SKM-1 treated with dmso at 0.1 percent for 144 hours (cell line): ENCODE measurements around the gene ZMYND11.
"Not testable (repeated sequence)": the region's sequence is repeated elsewhere in the genome, so short reads cannot be mapped to it uniquely, and the experiment has no call there.

Source experiments
- DNase-seq: peaks from one replicate; lab custom pipeline; 2025; ENCODE audit not compliant: unreplicated experiment; lab: John Stamatoyannopoulos, UW

ZMYND11 gene

DNA sequence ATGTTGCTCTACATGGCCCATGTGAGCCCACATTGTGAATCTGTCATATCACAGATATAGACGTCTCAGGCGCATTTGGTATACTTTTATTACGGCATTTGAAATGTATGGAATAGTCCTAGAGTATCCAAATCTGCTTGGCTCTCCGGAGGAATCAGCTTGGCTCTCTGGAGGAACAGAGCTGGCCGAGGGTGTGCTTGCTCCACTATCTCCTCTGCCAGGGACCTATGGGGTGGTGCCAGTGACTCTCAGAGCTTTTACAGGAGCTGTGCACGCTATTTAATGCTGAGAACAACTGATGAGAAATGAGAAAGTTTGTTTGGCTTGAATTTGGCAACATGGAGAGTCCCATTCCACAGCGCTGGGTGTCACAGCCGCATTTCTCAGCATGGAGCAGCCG is 144.0 kb downstream of the ZMYND11 start:
- no peak for DNase-seq

DNA sequence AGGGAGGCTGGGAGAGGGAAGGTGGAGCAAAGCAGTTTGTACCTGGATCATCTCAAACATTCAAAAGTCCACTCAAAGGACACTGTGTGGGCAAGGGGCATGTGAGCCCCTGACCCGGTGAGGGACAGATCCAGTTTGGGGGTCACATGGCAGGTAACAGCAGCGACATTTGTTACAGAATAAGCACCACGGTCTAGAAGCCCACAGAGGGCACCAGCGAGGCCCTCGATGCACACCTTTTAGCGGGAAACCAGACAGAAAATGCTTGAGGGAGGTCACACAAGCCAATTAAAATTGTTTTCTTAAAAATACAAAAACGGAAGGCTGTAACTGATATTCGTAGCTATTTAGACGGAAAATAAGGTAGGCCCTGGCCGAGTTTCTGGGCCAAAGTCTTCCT is 144.4 kb downstream of the ZMYND11 start:
- no peak for DNase-seq

DNA sequence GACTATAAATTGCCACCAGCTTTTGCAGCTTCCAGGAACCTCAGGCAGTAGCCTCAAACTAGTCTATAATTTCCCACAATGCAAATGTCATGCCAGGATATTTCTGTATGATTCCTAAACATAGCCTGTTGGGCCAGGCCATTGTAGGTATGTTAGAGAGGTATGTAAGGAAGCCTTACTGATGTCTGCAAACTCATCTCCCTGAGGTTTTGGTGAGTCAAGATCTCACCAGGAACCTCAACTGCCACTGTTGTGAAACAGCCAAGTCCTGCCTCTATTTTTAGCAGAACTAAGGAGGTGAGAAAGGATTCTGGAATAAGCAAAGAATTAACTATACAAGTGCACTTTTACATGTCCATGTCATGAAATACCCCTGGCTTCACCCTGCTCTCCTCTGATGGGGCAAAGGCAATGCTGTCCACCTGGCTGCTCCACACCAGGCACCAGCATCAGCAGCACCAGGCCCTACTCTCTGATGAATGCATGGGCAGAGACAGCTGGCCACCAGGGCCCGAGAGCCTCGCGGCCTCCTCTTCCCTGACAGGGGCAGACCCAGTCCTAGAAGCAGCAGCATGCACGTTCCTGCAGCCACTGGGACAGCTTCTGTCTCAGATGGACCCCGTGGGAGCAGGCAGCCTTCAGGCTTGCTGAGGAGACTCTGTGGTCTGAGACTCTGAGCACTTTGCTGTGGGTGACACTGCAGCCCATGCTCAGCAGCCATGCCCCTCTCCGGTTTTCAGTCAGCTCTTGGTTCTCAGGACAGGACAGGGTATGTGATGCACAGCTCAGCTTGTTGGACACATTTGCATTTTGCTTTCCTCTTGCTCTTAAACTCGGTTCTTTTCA is 147.3 kb downstream of the ZMYND11 start:
- DNase-seq, result peak; percentile 12

- DNase-seq, result no peak
These were observed 147.9 kb downstream of the ZMYND11 start for GRCh38 chr10:283140-283479.

- no peak for DNase-seq
These were observed 148.7 kb downstream of the ZMYND11 start for GRCh38 chr10:283916-284356.

DNA sequence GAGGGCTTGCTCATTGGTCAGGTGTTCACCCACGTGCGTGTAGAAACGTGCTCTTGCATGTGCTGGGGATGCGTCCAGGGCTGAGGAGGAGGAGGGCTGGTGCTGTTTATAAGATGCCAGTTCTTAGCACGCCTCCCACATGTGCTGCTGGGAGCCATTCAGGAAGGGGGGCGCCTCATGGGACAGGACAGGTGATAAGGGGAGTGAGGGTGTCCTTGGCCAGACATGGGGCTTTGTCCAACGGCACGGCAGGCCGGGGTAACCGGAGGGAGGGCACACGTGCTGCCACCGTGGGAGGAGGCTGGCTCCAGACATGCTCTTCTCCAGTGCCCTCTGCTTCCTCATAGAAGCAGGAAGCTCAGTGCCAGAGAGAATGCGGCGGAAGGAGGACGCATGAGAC is 150.0 kb downstream of the ZMYND11 start:
- DNase-seq, result no peak

GRCh38 chr10:287026-287709 is 151.9 kb downstream of the ZMYND11 start:
- no peak for DNase-seq

DNA sequence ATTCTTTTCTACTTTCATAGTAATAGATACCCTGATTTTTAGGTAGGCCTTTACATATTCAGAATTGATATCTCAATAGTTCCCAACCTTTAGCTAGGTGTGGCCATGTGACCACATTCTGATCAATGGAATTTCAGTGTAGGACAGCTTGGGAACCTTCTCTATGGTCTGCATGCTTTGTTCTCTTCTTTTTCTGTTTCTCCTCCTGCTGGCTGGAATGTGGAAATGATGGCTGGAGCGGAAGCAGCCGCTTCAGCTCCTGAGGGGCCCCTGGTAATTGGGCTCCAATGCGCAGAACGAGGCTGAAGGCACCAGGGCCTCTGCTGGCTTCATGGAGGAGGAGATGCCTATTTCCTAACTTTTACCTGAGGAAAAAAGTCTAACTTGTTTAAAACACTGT is 152.6 kb downstream of the ZMYND11 start:
- no peak for DNase-seq

DNA sequence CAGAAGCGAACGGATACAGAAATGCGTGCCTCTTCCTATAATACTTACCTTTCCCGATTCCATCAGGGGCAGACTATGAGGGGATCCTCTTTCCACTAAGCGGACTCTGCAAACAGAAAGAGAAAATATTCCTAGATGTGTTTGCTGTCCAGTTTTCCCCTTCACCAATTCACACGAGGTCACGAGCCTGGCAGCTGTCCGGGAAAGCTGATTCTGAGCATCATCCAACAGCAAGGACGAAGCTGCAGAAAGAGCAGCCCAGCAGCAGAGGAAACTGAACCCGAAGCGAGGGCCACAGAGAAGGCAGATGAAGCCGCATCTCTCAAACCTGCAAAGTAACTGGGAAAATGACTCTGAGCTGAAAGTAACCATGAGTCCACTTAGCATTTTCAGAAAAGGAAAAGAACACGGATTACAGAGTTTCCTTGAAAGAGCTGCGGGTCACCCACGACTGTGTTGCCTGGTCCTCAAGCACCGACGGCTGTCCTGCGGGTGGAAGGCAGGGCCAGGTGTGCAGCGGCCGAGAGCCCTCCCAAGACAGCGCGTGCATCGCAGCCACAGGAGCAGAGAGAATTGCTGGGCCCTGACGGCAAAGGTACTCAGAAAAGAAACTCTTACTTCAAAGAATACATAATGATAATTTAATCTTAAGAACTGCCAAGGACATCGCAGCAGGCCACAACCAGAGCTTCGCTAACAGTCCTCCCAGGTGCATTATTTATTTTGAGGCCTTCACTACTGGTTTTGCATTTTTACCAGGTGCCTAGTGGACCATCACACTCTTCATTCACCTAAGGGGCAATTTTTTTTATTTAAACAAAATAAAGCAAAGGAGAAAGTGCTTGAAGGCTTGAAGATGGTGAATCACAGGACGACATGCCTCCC is 153.3 kb downstream of the ZMYND11 start:
- no peak for DNase-seq

DNA sequence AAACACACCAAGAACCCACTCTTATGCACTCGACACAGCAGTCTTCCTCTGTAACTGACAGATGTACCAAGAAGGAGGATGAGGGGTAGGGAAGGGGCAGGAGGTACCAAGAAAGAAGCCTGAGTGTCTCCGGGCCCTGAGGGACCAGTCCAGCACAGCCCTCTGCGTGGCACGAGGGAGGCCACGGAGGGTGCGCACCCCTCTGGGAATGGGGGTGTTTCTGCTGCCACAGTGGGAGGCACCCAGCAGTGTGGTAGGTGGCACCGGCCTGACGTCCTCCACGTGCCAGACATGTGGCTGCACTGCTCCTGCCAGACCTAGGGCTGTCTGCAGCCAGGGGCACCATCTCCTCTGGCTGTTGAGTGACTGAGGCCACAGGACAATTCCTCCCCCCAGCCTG is 154.3 kb downstream of the ZMYND11 start:
- no peak for DNase-seq

DNA sequence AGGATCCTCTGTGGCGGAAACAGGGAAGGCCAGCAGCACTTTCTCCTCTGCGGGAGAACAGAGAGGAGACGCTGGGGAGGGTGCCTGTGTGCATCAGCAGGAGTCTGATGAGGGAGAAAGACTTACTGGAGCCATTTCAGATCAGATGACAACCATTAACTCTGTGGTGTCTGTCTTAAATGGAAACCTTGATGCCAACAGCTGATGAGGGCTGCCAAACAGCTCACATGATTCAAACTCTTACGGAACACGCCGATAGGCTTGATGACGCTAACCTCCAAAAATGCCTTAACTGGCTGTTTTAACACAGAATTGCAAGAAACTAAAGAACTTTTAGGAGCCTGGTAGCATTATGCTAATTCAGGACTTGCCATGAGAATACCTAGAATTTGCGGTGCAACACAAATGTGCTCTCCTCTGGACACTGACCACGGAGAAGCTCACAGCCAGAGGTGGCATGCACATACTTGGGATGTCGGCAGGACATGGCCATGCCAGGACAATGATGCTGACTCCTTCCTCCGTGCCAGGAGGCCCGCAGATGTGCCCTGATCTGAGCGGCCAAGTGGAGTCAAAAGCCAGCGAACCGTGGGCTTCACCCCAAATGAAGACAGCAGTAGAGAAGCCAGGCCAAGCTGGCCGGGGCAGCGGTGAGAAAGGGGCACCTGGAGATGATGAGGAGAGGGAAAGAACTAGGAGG is 154.9 kb downstream of the ZMYND11 start:
- no peak for DNase-seq

GRCh38 chr10:293636-294035 is 158.4 kb downstream of the ZMYND11 start:
- DNase-seq, result no peak

DNA sequence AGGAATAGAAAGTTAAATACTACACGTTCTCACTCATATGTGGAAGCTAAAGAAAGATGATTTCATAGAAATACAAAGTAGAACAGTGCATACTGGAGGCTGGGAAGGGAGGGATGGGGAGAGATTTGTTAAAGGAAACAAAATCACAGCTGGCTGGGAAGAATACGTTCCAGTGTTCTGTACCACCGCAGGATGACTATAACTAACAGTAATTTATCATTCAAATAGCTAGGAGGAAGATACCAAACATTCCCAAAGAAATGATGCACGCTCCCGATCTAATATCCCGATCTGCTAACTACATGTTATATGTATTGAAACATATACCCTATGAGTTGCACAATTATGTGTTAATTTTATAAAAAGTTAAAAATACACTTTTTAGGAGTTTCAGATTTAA is 162.3 kb downstream of the ZMYND11 start:
- DNase-seq, result no peak

DNA sequence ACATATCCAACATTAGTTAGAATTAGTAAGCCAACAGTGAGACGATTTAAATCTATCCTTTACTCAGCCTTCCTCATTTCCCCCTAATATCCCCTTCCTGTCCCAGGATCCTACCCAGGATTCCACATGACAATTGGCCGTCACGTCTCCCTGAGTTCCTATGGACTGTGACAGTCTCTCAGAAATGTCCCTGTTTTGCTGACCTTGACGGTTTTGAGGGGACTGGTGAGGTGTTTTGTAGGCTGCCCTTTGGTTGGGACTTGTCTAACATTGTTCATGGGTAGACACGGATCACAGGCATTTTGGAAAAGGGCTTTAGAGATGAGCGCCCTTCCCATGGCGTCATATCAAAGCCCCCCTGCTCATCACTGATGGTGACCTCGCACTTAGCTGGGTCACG is 162.8 kb downstream of the ZMYND11 start:
- no peak for DNase-seq

- DNase-seq, result no peak
These were observed 164.3 kb downstream of the ZMYND11 start for GRCh38 chr10:299512-299911.

- DNase-seq, result no peak
These were observed 164.7 kb downstream of the ZMYND11 start for GRCh38 chr10:299969-300368.

DNA sequence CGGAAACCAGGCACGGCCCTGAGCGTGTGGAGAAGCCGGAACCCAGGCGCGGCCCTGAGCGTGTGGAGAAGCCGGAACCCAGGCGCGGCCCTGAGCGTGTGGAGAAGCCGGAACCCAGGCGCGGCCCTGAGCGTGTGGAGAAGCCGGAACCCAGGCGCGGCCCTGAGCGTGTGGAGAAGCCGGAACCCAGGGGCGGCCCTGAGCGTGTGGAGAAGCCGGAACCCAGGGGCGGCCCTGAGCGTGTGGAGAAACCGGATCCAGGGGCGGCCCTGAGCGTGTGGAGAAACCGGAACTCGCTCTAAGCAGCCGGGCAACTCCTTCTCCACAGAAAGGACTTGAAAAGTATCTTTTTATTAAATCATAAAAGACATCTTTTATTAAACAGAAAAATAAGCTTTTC is 165.3 kb downstream of the ZMYND11 start:
- not testable (repeated sequence) for DNase-seq

DNA sequence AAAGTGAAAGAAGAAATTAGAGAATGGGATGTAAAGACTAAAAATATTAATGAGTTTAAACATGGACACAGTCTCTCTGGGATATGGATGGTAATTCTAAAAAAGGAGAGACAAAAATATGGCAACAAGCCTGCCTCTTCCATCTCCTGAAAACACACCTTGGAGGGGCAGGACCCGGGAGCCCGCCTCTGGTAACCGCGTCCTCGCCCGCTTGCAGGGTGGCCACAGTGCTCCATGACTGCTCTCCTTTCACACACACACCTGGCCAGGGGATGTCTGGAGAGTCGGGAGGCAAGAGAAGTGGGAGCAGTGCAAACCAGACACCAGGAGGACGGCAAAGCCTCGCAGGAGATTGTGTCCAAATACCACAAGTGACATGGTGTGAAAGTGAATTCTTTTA is 166.3 kb downstream of the ZMYND11 start:
- no peak for DNase-seq
